ENCODE measurements around the gene KCNJ6.

Gene KCNJ6

DNA sequence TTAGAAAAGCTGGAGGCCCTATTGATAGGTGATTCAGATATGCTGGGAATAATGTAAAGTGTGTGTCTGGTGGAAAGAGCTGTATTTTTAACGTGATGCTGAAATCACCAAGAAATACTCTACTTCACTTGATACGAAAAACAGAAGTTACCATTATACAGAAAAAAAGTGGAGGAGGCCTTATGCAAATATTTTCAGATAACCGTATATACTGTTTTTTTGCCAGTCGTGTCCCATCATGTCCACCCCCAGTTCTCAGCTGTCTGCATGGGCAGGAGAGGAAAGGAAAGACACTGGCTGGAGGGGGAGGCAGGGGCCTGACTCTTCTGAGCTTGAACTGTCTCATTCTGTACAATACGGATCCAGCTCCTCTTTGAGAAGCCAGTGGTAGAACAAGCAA, 51.1 kb downstream of the KCNJ6 start:
- no peak for DNase-seq (ENCODE audit: low read depth in 2 of 2)

DNA sequence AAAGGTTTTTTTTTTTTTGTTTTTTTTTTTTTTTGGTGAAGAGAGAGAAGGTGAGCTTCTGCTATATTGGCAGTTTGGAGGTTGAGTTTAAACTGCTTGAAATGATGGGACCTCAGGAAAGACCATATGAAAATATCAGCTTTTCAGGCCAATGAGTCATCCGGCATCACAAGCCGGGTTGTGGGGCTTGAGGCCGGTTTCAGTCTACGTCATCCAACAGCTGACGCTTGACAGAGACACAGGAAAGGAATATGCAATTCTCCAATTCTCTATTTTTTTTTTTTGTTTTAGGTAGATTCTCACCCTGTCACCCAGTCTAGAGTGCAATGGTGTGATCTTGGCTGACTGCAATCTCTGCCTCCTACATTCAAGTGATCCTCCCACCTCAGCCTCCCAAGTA, 52.4 kb downstream of the KCNJ6 start:
- DNase-seq (ENCODE audit: low read depth in 2 of 2), result no peak

DNA sequence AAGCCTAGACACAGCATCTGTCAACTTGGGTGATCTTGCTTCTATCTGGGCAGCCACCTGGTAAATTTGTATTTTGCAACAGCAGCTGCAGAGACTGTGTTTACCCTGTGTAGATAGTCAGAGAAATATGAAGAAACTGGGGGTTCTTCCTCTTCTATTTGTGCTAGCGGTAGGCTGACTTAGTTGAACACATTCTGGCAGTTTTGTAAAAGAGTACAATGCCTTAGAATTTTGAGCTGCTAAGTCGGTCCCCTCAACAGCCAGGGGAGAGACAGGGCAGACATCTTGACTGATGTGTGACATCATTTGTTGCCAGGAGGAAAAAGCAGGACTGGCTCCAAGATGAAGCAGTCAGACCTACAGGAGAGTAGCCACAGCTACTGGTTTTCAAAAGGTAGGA, 53.7 kb downstream of the KCNJ6 start:
- no peak for DNase-seq (ENCODE audit: low read depth in 2 of 2)

- DNase-seq (ENCODE audit: low read depth in 2 of 2), result no peak
These were observed 54.7 kb downstream of the KCNJ6 start for GRCh38 chr21:37861561-37861960.

GRCh38 chr21:37860416-37860815, 55.8 kb downstream of the KCNJ6 start:
- DNase-seq (ENCODE audit: low read depth in 2 of 2), result no peak

GRCh38 chr21:37855647-37856625, 60.3 kb downstream of the KCNJ6 start:
- no peak for DNase-seq (ENCODE audit: low read depth in 2 of 2)

DNA sequence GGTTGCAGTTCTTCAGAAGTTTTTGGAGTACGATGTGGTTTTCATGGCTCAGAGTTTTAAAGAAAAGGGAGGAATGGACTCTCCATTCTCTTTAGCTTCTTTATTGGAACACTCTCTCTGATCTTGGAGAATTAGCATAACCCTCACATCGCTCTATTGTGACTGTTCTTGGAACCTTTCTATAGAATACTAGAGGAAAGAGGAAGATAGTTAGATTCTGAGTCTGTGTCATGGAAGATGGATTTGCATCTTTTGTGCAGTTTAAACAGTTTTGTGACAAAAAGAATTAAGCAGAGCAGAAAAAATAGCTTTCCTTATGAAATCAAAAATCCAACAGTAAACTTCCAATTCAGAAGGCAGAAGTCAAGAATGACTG, 61.0 kb downstream of the KCNJ6 start:
- no peak for DNase-seq (ENCODE audit: low read depth in 2 of 2)

- no peak for DNase-seq (ENCODE audit: low read depth in 2 of 2)
These were observed 66.7 kb downstream of the KCNJ6 start for GRCh38 chr21:37849506-37850102.

GRCh38 chr21:37848721-37849490, 67.4 kb downstream of the KCNJ6 start:
- no peak for DNase-seq (ENCODE audit: low read depth in 2 of 2)

DNA sequence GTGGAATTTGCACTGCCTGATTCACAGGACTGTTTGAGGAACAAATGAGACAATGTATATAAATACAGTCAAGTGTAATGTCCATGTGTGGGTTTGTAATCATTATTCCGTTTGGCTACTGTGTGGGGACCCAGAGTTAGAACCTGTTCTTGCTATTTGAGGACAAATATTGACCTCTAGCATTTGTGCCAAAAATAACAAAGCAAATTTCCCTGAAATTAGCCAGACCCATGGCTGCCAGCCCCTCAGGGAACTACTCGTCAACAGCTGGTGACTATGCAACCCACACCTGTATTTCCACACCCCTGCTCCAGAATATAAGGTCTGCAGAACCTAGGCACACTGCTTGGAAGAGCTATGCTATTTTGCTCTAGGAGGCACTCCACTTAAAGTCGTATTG, 70.7 kb downstream of the KCNJ6 start:
- DNase-seq (ENCODE audit: low read depth in 2 of 2), result no peak

DNA sequence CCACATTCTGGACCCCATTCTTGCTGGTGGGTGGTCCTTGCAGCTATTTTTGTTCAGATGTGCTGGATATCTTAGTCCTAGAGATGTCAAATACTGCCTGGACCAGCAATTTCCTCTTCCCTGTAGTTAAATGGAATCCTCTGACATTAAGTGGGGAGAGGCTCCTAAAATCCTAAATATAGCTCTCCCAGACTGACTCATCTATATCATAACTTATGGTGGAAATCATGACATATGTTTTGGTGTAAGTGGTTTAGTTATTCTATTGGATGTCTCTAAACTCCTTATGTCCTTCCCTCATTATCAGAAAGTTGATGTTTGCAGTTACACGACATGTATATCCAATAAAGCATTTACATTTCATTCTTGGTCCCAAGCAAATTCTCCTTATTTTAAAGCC, 73.1 kb downstream of the KCNJ6 start:
- DNase-seq (ENCODE audit: low read depth in 2 of 2), result no peak

- no peak for DNase-seq (ENCODE audit: low read depth in 2 of 2)
These were observed 73.9 kb downstream of the KCNJ6 start for GRCh38 chr21:37842163-37842919.

GRCh38 chr21:37837381-37837780, 78.9 kb downstream of the KCNJ6 start:
- DNase-seq (ENCODE audit: low read depth in 2 of 2), result no peak

- no peak for DNase-seq (ENCODE audit: low read depth in 2 of 2)
These were observed 80.8 kb downstream of the KCNJ6 start for GRCh38 chr21:37835481-37835880.

GRCh38 chr21:37833301-37833700, 83.0 kb downstream of the KCNJ6 start:
- no peak for DNase-seq (ENCODE audit: low read depth in 2 of 2)

DNA sequence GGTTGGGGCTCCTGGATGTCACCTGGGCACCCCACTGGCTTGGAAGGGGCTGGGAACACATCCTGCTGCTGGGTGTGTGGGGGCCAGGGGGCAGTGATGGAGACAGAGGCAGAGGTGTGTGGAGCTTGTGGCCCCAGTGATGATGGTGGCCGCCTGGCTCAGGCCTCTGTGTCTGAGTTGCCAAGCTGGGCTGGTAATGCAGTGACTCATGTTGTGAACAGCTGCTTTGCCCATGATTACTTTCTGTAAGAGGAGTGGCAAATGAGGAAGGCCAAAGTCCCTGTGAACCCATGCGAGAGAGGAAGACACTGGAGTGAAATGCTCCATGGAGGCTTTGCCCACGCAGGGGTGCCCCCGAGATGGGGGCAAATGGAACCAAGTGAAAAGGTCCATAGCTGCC, 86.8 kb downstream of the KCNJ6 start:
- no peak for DNase-seq (ENCODE audit: low read depth in 2 of 2)

DNA sequence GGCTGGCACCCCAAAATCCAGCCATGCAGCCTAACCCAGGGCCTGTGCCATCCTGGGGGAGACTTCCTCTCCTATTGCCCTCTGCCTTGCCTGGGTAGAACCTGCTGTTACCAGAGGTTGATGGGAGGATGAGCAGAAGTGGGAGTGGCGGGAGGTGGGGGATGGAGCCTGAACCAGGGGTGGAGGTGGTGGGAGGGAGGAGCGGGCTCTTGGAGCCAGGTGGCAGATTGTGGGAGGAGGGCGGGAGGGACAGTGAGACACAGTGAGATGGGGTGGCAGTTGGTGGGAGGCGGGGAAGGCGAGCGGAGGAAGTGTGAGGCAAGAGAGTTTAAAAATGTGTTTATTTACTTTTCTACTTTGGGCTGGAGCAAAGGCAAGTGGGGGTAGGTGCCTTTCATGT, 87.3 kb downstream of the KCNJ6 start:
- DNase-seq (ENCODE audit: low read depth in 2 of 2), result no peak

DNA sequence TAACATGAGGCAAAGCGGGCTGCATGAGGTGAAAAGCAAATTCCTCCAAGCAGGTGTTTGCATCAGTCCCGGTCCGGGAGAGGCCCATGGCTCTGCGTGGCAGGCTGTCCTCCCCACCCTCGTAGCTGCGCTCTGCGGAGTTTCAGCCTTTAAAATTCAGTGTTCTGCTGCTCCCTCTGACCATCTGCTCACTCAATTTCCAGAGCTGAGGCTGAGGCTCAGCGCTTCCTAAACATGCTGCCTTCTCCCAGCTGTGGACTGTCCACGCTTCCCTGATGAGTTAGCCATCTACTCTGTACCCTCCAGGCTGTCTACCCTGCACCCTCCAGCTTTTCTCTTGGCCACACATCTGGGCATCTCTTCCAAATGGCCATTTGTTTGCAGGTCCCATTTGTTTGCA, 87.7 kb downstream of the KCNJ6 start:
- DNase-seq (ENCODE audit: low read depth in 2 of 2), result no peak

DNA sequence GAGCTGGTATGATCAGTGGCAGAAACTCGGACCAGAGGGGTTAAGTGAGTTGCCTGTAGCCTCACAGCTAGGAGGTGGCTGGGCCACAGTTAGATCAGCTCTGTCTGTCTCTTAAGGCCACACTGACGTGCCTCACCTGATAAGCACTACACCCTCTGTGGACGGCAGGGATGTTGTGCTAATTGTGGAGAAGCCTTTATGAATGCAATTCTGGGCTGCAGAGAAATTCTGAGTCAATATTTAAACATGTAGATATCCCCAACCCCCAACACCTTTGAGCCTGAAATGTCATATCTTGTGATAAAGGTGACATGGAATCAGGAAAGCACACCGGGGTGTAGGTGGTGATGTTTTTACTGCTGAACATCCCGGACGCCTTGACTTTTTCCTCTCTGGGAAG, 88.3 kb downstream of the KCNJ6 start:
- DNase-seq (ENCODE audit: low read depth in 2 of 2), result no peak

DNA sequence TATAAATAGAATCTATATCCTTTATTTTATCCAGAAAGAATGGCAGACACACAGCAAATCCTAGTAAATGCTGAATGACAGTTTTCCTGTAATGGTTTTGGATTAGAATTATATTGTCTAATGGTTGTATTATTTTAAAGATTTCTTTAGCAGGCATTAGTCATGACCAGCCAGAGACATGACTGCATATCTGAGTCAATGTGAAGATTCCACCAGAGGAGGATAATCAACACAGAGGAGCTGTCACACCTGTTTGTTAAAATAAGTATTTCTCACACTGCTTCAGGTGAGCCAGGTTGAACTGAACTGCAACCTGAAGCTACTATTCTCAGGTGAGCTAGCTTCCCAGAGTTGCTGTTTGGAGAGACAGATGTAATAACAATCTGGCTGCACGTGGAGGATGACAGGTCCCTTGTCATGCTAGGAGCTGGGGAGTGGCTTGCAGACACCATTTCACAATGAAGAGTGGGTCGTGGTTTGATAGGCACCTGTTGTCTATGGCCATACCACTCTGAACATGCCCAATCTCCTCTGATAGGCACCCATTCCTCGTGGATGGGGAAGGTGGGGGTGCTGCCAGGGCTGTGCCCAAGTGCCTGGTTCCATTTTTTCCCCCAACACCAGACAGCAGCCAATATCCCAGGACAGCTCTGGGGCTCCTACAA, 94.3 kb downstream of the KCNJ6 start:
- DNase-seq (ENCODE audit: low read depth in 2 of 2), result no peak

DNA sequence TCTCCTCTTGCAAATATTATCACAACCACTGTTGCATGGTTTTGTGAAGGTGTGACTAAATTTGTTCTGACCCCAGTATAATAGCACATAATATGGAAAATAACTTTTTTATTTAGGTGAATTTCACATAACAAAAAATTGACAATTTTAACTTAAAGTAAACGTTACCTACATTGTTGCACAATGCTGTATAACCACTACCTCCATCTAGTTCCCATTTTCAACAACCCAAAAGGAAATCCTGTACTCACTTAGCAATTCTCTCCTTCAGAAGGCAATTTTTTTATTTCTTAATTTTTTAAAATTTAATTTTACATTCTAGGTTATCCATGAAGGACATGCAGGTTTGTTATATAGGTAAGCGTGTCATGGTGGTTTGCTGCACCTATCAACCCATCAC, 95.2 kb downstream of the KCNJ6 start:
- no peak for DNase-seq (ENCODE audit: low read depth in 2 of 2)

All from stimulated activated CD8-positive, alpha-beta memory T cell treated with anti-CD3 and anti-CD28 coated beads, Interleukin-2, amount 100 ng/mL, for 1 hour (primary cell).